Epithelial cell of esophagus (primary cell): ENCODE data around the gene HDGFL1.

Source experiments
- DNase-seq: peaks from one replicate; pipeline ENCODE4 v3.0.0; 2010; ENCODE audit warnings: low read depth
- H3K4me3 ChIP-seq: 2 replicates; pipeline ENCODE4 v1.5.1; 2011; ENCODE audit warnings: mild to moderate bottlenecking, low read length, control low read depth
- CTCF ChIP-seq: IDR thresholded peaks from 2 replicates; pipeline ENCODE4 v1.5.1; 2011; ENCODE audit warnings: low read depth, mild to moderate bottlenecking, low read length, control low read depth, inconsistent platforms; ENCODE audit not compliant: insufficient read depth; ENCODE audit errors: missing control alignments

The HDGFL1 gene

GRCh38 chr6:22568854-22569253 is 512 bp upstream of the HDGFL1 start:
- TF ChIP-seq CTCF, result no peak
- DNase-seq, result no peak
- H3K4me3 ChIP-seq, result no peak overlapping the region

DNA sequence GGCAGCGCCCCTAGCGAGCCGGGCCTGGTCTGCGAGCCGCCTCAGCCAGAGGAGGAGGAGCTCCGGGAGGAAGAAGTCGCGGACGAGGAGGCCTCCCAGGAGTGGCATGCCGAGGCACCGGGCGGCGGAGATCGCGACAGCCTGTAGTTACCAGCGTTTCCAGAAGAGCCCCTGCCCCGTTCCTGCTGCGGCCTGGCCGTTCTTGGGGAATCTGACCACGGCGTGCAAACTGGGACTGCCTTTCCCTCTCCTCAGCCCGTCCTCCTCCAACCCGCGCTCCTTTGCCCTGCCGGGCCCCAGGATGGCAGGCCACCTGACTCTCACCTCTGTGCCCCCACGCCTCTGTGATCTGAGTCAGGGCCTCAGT is 802 bp downstream of the HDGFL1 start:
- DNase-seq, result no peak
- no peak for TF ChIP-seq CTCF
- H3K4me3 ChIP-seq, result no peak overlapping the region

- no peak for TF ChIP-seq CTCF
- no peak overlapping the region for H3K4me3 ChIP-seq
- no peak for DNase-seq
Observed at GRCh38 chr6:22575190-22575589, 5.8 kb downstream of the HDGFL1 start.

DNA sequence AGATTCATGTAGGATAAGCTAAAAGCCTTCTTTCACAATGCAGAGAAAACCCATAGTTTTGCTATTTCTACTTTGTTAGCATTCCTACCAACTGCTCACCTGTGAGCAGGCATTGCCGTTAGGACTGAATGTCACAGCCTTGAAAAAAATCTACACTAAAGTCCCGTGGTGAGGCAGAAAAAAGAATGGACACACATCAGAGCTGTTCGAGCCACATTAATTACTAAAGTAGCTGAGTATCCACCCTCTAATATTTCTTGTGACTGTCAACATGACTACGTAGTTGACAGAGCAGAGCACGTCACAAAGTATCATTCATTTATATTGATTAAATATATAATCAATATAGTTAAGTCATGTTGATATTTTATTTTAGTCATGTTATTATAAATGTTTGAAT is 10.1 kb downstream of the HDGFL1 start:
- no peak for DNase-seq
- H3K4me3 ChIP-seq, result no peak overlapping the region
- TF ChIP-seq CTCF, result no peak

GRCh38 chr6:22580337-22580736 is 11.0 kb downstream of the HDGFL1 start:
- no peak for TF ChIP-seq CTCF
- no peak overlapping the region for H3K4me3 ChIP-seq
- DNase-seq, result no peak

- H3K4me3 ChIP-seq, result no peak overlapping the region
- no peak for DNase-seq
- no peak for TF ChIP-seq CTCF
Observed at GRCh38 chr6:22582417-22583205, 13.2 kb downstream of the HDGFL1 start.

- no peak for DNase-seq
- TF ChIP-seq CTCF, result no peak
- H3K4me3 ChIP-seq, result no peak overlapping the region
Observed at GRCh38 chr6:22583230-22583629, 13.9 kb downstream of the HDGFL1 start.
